ENCODE data around the gene HMGCS2.
"Not testable (repeated sequence)": the region's sequence is repeated elsewhere in the genome, so short reads cannot be mapped to it uniquely, and the experiment has no call there.

Gene HMGCS2

GRCh38 chr1:119731741-119732430, 36.8 kb downstream of the HMGCS2 start:
- no peak for DNase-seq (ENCODE audit: low read depth)

GRCh38 chr1:119731060-119731459, 37.6 kb downstream of the HMGCS2 start:
- DNase-seq (ENCODE audit: low read depth) = no peak

GRCh38 chr1:119729044-119729443, 39.7 kb downstream of the HMGCS2 start:
- no peak for DNase-seq (ENCODE audit: low read depth)

- no peak for DNase-seq (ENCODE audit: low read depth)
Observed at GRCh38 chr1:119727991-119728390, 40.7 kb downstream of the HMGCS2 start.

GRCh38 chr1:119725626-119726025, 43.1 kb downstream of the HMGCS2 start:
- DNase-seq (ENCODE audit: low read depth) = no peak

- DNase-seq (ENCODE audit: low read depth) = no peak
Observed at GRCh38 chr1:119724611-119725218, 44.0 kb downstream of the HMGCS2 start.

GRCh38 chr1:119721896-119722295, 46.8 kb downstream of the HMGCS2 start:
- no peak for DNase-seq (ENCODE audit: low read depth)

- no peak for DNase-seq (ENCODE audit: low read depth)
Observed at GRCh38 chr1:119720866-119721440, 47.8 kb downstream of the HMGCS2 start.

- no peak for DNase-seq (ENCODE audit: low read depth)
Observed at GRCh38 chr1:119718972-119719371, 49.7 kb downstream of the HMGCS2 start.

- no peak for DNase-seq (ENCODE audit: low read depth)
Observed at GRCh38 chr1:119718409-119718808, 50.3 kb downstream of the HMGCS2 start.

- DNase-seq (ENCODE audit: low read depth) = no peak
Observed at GRCh38 chr1:119715542-119715941, 53.2 kb downstream of the HMGCS2 start.

- no peak for DNase-seq (ENCODE audit: low read depth)
Observed at GRCh38 chr1:119714583-119714982, 54.1 kb downstream of the HMGCS2 start.

GRCh38 chr1:119713749-119714456, 54.8 kb downstream of the HMGCS2 start:
- DNase-seq (ENCODE audit: low read depth) = no peak

GRCh38 chr1:119713039-119713748, 55.5 kb downstream of the HMGCS2 start:
- DNase-seq (ENCODE audit: low read depth) = no peak

GRCh38 chr1:119712342-119713038, 56.2 kb downstream of the HMGCS2 start:
- peak; percentile 1 for DNase-seq (ENCODE audit: low read depth)

- DNase-seq (ENCODE audit: low read depth) = peak; percentile 3
Observed at GRCh38 chr1:119711804-119712341, 56.8 kb downstream of the HMGCS2 start, which contains the start of gene PHGDH. Gene PHGDH (plus strand): TSS chr1:119711934. CDS start chr1:119712023, 89 bp downstream.

- not testable (repeated sequence) for DNase-seq (ENCODE audit: low read depth)
Observed at GRCh38 chr1:119711356-119711803, 57.3 kb downstream of the HMGCS2 start.

- DNase-seq (ENCODE audit: low read depth) = not testable (repeated sequence)
Observed at GRCh38 chr1:119706599-119706998, 62.1 kb downstream of the HMGCS2 start.

- DNase-seq (ENCODE audit: low read depth) = no peak
Observed at GRCh38 chr1:119703666-119704450, 64.8 kb downstream of the HMGCS2 start.

GRCh38 chr1:119702384-119702783, 66.3 kb downstream of the HMGCS2 start:
- no peak for DNase-seq (ENCODE audit: low read depth)
